DMS 273 treated with DMSO at 0.1 percent for 48 hours (cell line): Measurements from ENCODE around the gene CCDC191.

ENCODE experiments used
- DNase-seq: peaks from one replicate; lab custom pipeline; 2025; lab: John Stamatoyannopoulos, UW

CCDC191 gene

GRCh38 chr3:114056130-114057010, at the start of gene CCDC191, which contains the start of gene QTRT2:
Gene CCDC191, minus strand, starts transcription at chr3:114056526. Its CDS starts 60 bp downstream, at chr3:114056466.
Gene QTRT2, plus strand, starts transcription at chr3:114056737. Its CDS starts 8,521 bp downstream, at chr3:114065258.
- DNase-seq = peak; percentile 99

- DNase-seq = no peak
Measured at GRCh38 chr3:114104414-114104813, 48.1 kb upstream of the CCDC191 start.

GRCh38 chr3:114103858-114104257, 47.5 kb upstream of the CCDC191 start:
- no peak for DNase-seq

- DNase-seq = no peak
Measured at GRCh38 chr3:114103181-114103580, 46.9 kb upstream of the CCDC191 start.

GRCh38 chr3:114101101-114101500, 44.8 kb upstream of the CCDC191 start:
- DNase-seq = no peak

GRCh38 chr3:114095796-114096195, 39.5 kb upstream of the CCDC191 start:
- DNase-seq = no peak

- no peak for DNase-seq
Measured at GRCh38 chr3:114093596-114093995, 37.3 kb upstream of the CCDC191 start.

GRCh38 chr3:114093016-114093380, 36.7 kb upstream of the CCDC191 start:
- DNase-seq = no peak

GRCh38 chr3:114092151-114093015, 36.1 kb upstream of the CCDC191 start:
- no peak for DNase-seq

GRCh38 chr3:114089675-114090074, 33.3 kb upstream of the CCDC191 start:
- DNase-seq = no peak

GRCh38 chr3:114086356-114086755, 30.0 kb upstream of the CCDC191 start:
- DNase-seq = no peak

- DNase-seq = no peak
Measured at GRCh38 chr3:114083112-114083511, 26.8 kb upstream of the CCDC191 start.

GRCh38 chr3:114081037-114081436, 24.7 kb upstream of the CCDC191 start:
- DNase-seq = no peak

GRCh38 chr3:114080201-114080600, 23.9 kb upstream of the CCDC191 start:
- no peak for DNase-seq

- no peak for DNase-seq
Measured at GRCh38 chr3:114079761-114080160, 23.4 kb upstream of the CCDC191 start.

GRCh38 chr3:114078126-114078525, 21.8 kb upstream of the CCDC191 start:
- DNase-seq = no peak

GRCh38 chr3:114076711-114077110, 20.4 kb upstream of the CCDC191 start:
- DNase-seq = no peak

GRCh38 chr3:114071786-114072185, 15.5 kb upstream of the CCDC191 start:
- DNase-seq = no peak

GRCh38 chr3:114068336-114068735, 12.0 kb upstream of the CCDC191 start:
- no peak for DNase-seq

- DNase-seq = no peak
Measured at GRCh38 chr3:114067804-114068203, 11.5 kb upstream of the CCDC191 start.

- no peak for DNase-seq
Measured at GRCh38 chr3:114060906-114061655, 4.8 kb upstream of the CCDC191 start.

GRCh38 chr3:114058646-114059045, 2.3 kb upstream of the CCDC191 start:
- no peak for DNase-seq
